SK-N-SH (cell line): ENCODE data around the gene WDR83.
"Not testable (repeated sequence)": the region's sequence is repeated elsewhere in the genome, so short reads cannot be mapped to it uniquely, and the experiment has no call there.

ENCODE experiments used
- CHD2 ChIP-seq: fragments of 150-350 bp; IDR thresholded peaks from 2 replicates; pipeline ENCODE4 v1.6.1; 2018; ENCODE audit warnings: low read length; ENCODE audit not compliant: partially characterized antibody
- CTCF ChIP-seq: fragments of 200-600 bp; sonication (generic); IDR thresholded peaks from 2 replicates; pipeline ENCODE4 v1.6.1; 2017; ENCODE audit warnings: antibody characterized with exemption, mild to moderate bottlenecking, moderate library complexity
- EZH2phosphoT487 ChIP-seq: fragments of 200-600 bp; sonication (generic); IDR thresholded peaks from 2 replicates; pipeline ENCODE4 v1.6.1; 2017; ENCODE audit warnings: low read depth, mixed run types, mild to moderate bottlenecking, antibody characterized with exemption, moderate library complexity, borderline replicate concordance
- GABPA ChIP-seq: IDR thresholded peaks from 2 replicates; pipeline ENCODE4 v1.4.0; 2012; ENCODE audit warnings: low read depth, mild to moderate bottlenecking
- GATA2 ChIP-seq: sonication (generic); formaldehyde crosslinking; IDR thresholded peaks from 2 replicates; pipeline ENCODE4 v1.5.0; 2020; ENCODE audit warnings: mild to moderate bottlenecking, missing genetic modification reagents
- IRF3 ChIP-seq: fragments of 150-350 bp; IDR thresholded peaks from 2 replicates; pipeline ENCODE4 v1.6.1; 2016; ENCODE audit warnings: mild to moderate bottlenecking, low read depth, low read length
- MEF2A ChIP-seq: IDR thresholded peaks from 2 replicates; pipeline ENCODE4 v1.4.0; 2012; ENCODE audit warnings: low read depth, borderline replicate concordance
- MXI1 ChIP-seq: IDR thresholded peaks from 2 replicates; pipeline ENCODE4 v1.6.1; 2012; ENCODE audit warnings: mild to moderate bottlenecking, low read depth, low read length, improper control_type of control experiment
- NRF1 ChIP-seq: IDR thresholded peaks from 2 replicates; pipeline ENCODE4 v1.6.1; 2012; ENCODE audit warnings: low read depth, mild to moderate bottlenecking, low read length
- TAF1 ChIP-seq: IDR thresholded peaks from 2 replicates; pipeline ENCODE4 v1.6.1; 2012; ENCODE audit warnings: low read depth, mild to moderate bottlenecking, low read length, moderate library complexity, borderline replicate concordance
- YY1 ChIP-seq: IDR thresholded peaks from 2 replicates; pipeline ENCODE4 v1.4.0; 2012; ENCODE audit warnings: low read depth, mild to moderate bottlenecking

- not testable (repeated sequence) for TF ChIP-seq CTCF; EZH2phosphoT487; IRF3; GATA2 (CRISPR knock-in tag); MXI1; TAF1; CHD2; NRF1; YY1; GABPA; MEF2A
These were observed 45.2 kb upstream of the WDR83 start for GRCh38 chr19:12621253-12622024.
